Natural killer cell (primary cell): ENCODE measurements around the gene IWS1. TPM values are rescaled to one million over a fixed set of nuclear protein-coding genes. Genes with fewer than 3 reads are reported as not detected.
"Not testable (repeated sequence)": the region's sequence is repeated elsewhere in the genome, so short reads cannot be mapped to it uniquely, and the experiment has no call there.

ENCODE experiments used
- ATAC-seq, 3 donors: fragments of 150-1000 bp in 2 of 3; fragments of 200-7000 bp in 1 of 3; cut with Tn5 transposase; 1 replicate in 1 of 3; 2 replicates in 2 of 3; pipeline ENCODE4 v1.10.0; 2021; ENCODE audit warnings: mild to moderate bottlenecking in 2 of 3, moderate library complexity in 2 of 3
- DNase-seq, 2 donors: peaks; one replicate each; pipeline versions ENCODE4 v3.0.0 to v3.0.0-alpha.2; 2013 to 2021; ENCODE audit warnings: mixed read lengths in 1 of 2
- H3K27ac ChIP-seq: one replicate; pipeline ENCODE4 v1.5.1; 2013; ENCODE audit warnings: mild to moderate bottlenecking, low read length
- H3K27me3 ChIP-seq: one replicate; pipeline ENCODE4 v1.6.1; 2013; ENCODE audit warnings: low read length; ENCODE audit not compliant: control insufficient read depth, insufficient read depth
- H3K36me3 ChIP-seq: one replicate; pipeline ENCODE4 v1.6.1; 2013; ENCODE audit warnings: low read length; ENCODE audit not compliant: control insufficient read depth, insufficient read depth
- H3K4me1 ChIP-seq: one replicate; pipeline ENCODE4 v1.6.1; 2013; ENCODE audit warnings: low read length; ENCODE audit not compliant: control insufficient read depth, insufficient read depth
- H3K4me3 ChIP-seq: one replicate; pipeline ENCODE4 v1.5.1; 2013; ENCODE audit warnings: low read length
- H3K9me3 ChIP-seq: one replicate; pipeline ENCODE4 v1.6.1; 2013; ENCODE audit warnings: low read length; ENCODE audit not compliant: control insufficient read depth, insufficient read depth
- H3K27ac Mint-ChIP-seq, 2 donors: one replicate each; pipeline ENCODE4 v1.8.0; 2022; ENCODE audit warnings: mild to moderate bottlenecking in 2 of 2, mixed read lengths in 2 of 2, moderate library complexity in 1 of 2
- H3K27me3 Mint-ChIP-seq, 2 donors: one replicate each; pipeline ENCODE4 v1.8.0; 2022; ENCODE audit warnings: low read depth in 2 of 2, mixed read lengths in 2 of 2
- H3K36me3 Mint-ChIP-seq: one replicate; pipeline ENCODE4 v1.8.0; 2022; ENCODE audit warnings: mixed read lengths
- H3K4me1 Mint-ChIP-seq, 2 donors: one replicate each; pipeline ENCODE4 v1.8.0; 2022; ENCODE audit warnings: mixed read lengths in 2 of 2
- H3K4me3 Mint-ChIP-seq: one replicate; pipeline ENCODE4 v1.8.0; 2022; ENCODE audit warnings: mild to moderate bottlenecking, moderate library complexity, mixed read lengths
- H3K9me3 Mint-ChIP-seq, 2 donors: one replicate each; pipeline ENCODE4 v1.8.0; 2022; ENCODE audit warnings: mixed read lengths in 2 of 2
- CTCF ChIP-seq: fragments of 200-600 bp; IDR thresholded peaks from one replicate; pipeline ENCODE4 v1.8.0; 2022; ENCODE audit warnings: antibody characterized with exemption
- WGBS: methylation state at CpG from one replicate; pipeline ENCODE4 v1.1.7; 2013; ENCODE audit warnings: missing lambda C conversion rate; ENCODE audit not compliant: insufficient coverage; 5-methylcytosine and 5-hydroxymethylcytosine counted together
- intact Hi-C: fragments of 100-400 bp; cut with micrococcal nuclease; formaldehyde crosslinking; loops from one replicate; pipeline ENCODE4 v1.14.2; 2022
- total RNA-seq, 4 donors: library from RNA; stranded (reverse); fragments of 120-200 nt in 1 of 4; gene quantifications; one replicate each; pipeline versions ENCODE4 v1.2.3 to v1.2.4, GENCODE V29; 2013 to 2022

IWS1 gene
- total RNA-seq, 3 donors from 2014 or later (not counting 1 experiment from before 2014, with no cell fraction given), result 21.7 to 27.1 (median 23.9) TPM

GRCh38 chr2:127453392-127454171 lies 72.7 kb downstream of the IWS1 start:
- Mint-ChIP-seq H3K27me3 (no peaks in the 10 kb centered on the region), H3K27ac (no peak overlapping the region), H3K9me3 (no peaks in the 10 kb centered on the region), H3K36me3 (no peaks in the 10 kb centered on the region), H3K4me1 (no peaks in the 10 kb centered on the region), H3K4me3 (no peak overlapping the region)
- no peak for TF ChIP-seq CTCF
- intact Hi-C loops, result no loop called here
- no peaks in the 10 kb centered on the region for H3K36me3 ChIP-seq
- DNase-seq (no peak), ATAC-seq (no peak)
- H3K9me3 ChIP-seq, result no peaks in the 10 kb centered on the region
- H3K4me3 ChIP-seq, result no peak overlapping the region
- 93% methylated on average over 8 of the region's 8 CpGs for WGBS
- no peaks in the 10 kb centered on the region for H3K4me1 ChIP-seq
- no peak overlapping the region for H3K27ac ChIP-seq
- H3K27me3 ChIP-seq, result no peaks in the 10 kb centered on the region

DNA sequence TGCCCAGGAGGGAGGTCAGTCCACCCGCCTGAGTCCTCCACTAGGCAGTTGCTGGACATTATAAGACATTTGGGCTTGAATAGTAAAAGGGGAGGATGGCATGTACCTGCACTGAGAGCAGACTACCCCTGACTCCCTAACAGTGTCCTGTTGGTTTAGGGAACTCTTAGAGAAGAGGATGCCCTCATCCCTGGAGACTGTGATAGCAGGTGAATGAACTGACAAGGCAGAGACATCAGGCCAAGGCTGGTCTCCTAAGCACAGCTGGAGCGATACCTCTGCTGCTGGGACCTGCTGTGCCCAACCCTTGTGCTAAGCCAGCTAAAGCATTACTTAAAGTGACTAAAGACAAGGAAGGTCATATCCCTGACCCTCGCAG lies 73.3 kb downstream of the IWS1 start:
- 100% methylated on average over 3 of the region's 3 CpGs for WGBS
- H3K4me3 Mint-ChIP-seq, result no peak overlapping the region
- no peaks in the 10 kb centered on the region for H3K9me3 ChIP-seq
- no peaks in the 10 kb centered on the region for H3K27me3 ChIP-seq
- H3K4me1 Mint-ChIP-seq, result no peaks in the 10 kb centered on the region
- no peak for TF ChIP-seq CTCF
- no peak for ATAC-seq
- H3K27ac Mint-ChIP-seq, result no peak overlapping the region
- no peaks in the 10 kb centered on the region for H3K4me1 ChIP-seq
- no peaks in the 10 kb centered on the region for H3K36me3 Mint-ChIP-seq
- no peaks in the 10 kb centered on the region for H3K9me3 Mint-ChIP-seq
- DNase-seq, result no peak
- H3K27ac ChIP-seq, result no peak overlapping the region
- no peak overlapping the region for H3K4me3 ChIP-seq
- intact Hi-C loops, result no loop called here
- no peaks in the 10 kb centered on the region for H3K27me3 Mint-ChIP-seq
- no peaks in the 10 kb centered on the region for H3K36me3 ChIP-seq

DNA sequence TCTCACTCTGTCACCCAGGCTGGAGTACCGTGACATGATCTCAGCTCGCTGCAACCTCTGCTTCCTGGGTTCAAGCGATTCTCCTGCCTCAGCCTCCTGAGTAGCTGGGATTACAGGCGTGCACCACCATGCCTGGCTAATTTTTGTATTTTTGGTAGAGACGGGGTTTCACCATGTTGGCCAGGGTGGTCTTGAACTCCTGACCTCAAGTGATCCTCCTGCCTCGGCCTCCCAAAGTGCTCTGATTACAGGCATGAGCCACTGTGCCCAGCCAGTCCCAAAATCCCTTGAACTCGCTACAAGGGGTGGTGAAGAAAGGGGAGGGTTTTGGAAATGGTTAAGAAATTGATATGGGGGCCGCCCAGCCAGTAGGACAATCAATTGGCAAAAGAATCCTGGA lies 73.9 kb downstream of the IWS1 start:
- H3K36me3 ChIP-seq, H3K27ac Mint-ChIP-seq, H3K36me3 Mint-ChIP-seq, DNase-seq, H3K27ac ChIP-seq, H3K4me1 ChIP-seq, H3K4me3 Mint-ChIP-seq, H3K27me3 Mint-ChIP-seq, H3K27me3 ChIP-seq, H3K4me1 Mint-ChIP-seq, H3K9me3 Mint-ChIP-seq, intact Hi-C loops, ATAC-seq, H3K4me3 ChIP-seq, H3K9me3 ChIP-seq: not testable (repeated sequence)
- 95% methylated on average over 8 of the region's 8 CpGs for WGBS

GRCh38 chr2:127451981-127452380 lies 74.3 kb downstream of the IWS1 start:
- Histone ChIP-seq H3K9me3 (no peaks in the 10 kb centered on the region), H3K36me3 (no peaks in the 10 kb centered on the region), H3K27me3 (no peaks in the 10 kb centered on the region), H3K27ac (no peak overlapping the region), H3K4me3 (no peak overlapping the region), H3K4me1 (no peaks in the 10 kb centered on the region)
- no peak for TF ChIP-seq CTCF
- H3K27ac Mint-ChIP-seq, result no peak overlapping the region
- 95% methylated on average over 6 of the region's 6 CpGs for WGBS
- no peak overlapping the region for H3K4me3 Mint-ChIP-seq
- DNase-seq (no peak), ATAC-seq (no peak)
- no peaks in the 10 kb centered on the region for H3K27me3 Mint-ChIP-seq
- no peaks in the 10 kb centered on the region for H3K36me3 Mint-ChIP-seq
- intact Hi-C loops, result no loop called here
- H3K9me3 Mint-ChIP-seq, result no peaks in the 10 kb centered on the region
- H3K4me1 Mint-ChIP-seq, result no peaks in the 10 kb centered on the region
